WI38 (cell line): ENCODE data around the gene IFITM5.

Source experiments
- H3K4me3 ChIP-seq: 2 replicates; pipeline ENCODE4 v1.5.1; 2011; ENCODE audit warnings: low read depth, mild to moderate bottlenecking, control low read depth, low read length
- CTCF ChIP-seq: IDR thresholded peaks from 2 replicates; pipeline ENCODE4 v1.5.1; 2012; ENCODE audit warnings: low read depth, mild to moderate bottlenecking, control low read depth, low read length

IFITM5 gene

GRCh38 chr11:281486-282161 lies 17.7 kb downstream of the IFITM5 start:
- TF ChIP-seq CTCF = no peak
- H3K4me3 ChIP-seq = no peak overlapping the region

- no peak for TF ChIP-seq CTCF
- no peak overlapping the region for H3K4me3 ChIP-seq
Measured at GRCh38 chr11:280706-281485, 18.4 kb downstream of the IFITM5 start.

GRCh38 chr11:279966-280705 lies 19.2 kb downstream of the IFITM5 start:
- H3K4me3 ChIP-seq = no peak overlapping the region
- TF ChIP-seq CTCF = no peak

- no peak overlapping the region for H3K4me3 ChIP-seq
- TF ChIP-seq CTCF = no peak
Measured at GRCh38 chr11:279040-279965, 20.0 kb downstream of the IFITM5 start.

- no peak within 1 kb of the TSS for H3K4me3 ChIP-seq
- no peak for TF ChIP-seq CTCF
Measured at GRCh38 chr11:278001-278951, 21.1 kb downstream of the IFITM5 start, which contains the start of gene NLRP6. TSS of gene NLRP6 (plus strand) at chr11:278407. CDS start at chr11:278570, 163 bp downstream.

- no peak overlapping the region for H3K4me3 ChIP-seq
- TF ChIP-seq CTCF = no peak
Measured at GRCh38 chr11:276219-276618, 23.1 kb downstream of the IFITM5 start.
